Right ventricle myocardium inferior (tissue), 1 donor: ENCODE measurements around the gene TPM2. TPM values are rescaled to one million over a fixed set of nuclear protein-coding genes. Genes with fewer than 3 reads are reported as not detected.

ENCODE experiments used
- ATAC-seq: fragments of 200-7000 bp; cut with Tn5 transposase; one replicate; pipeline ENCODE4 v1.9.1; 2020; ENCODE audit warnings: mild to moderate bottlenecking, moderate library complexity
- DNase-seq: peaks from one replicate; pipeline ENCODE4 v3.0.0; 2021; ENCODE audit errors: missing footprints
- intact Hi-C: fragments of 100-400 bp; cut with DNase I; formaldehyde crosslinking; loops from one replicate; pipeline ENCODE4 v1.11.0; 2022
- total RNA-seq: library from RNA; stranded (reverse); fragmentation: NEBNext Ultra II Directional; extraction: Animal tissue kit (Norgen Biotek cat#: 25700); gene quantifications from one replicate; pipeline ENCODE4 v1.2.1, GENCODE V29; 2021
- donor health status: DM: no; HTN: yes; CAD: no; lungs with severe emphysema.

TPM2 gene
- total RNA-seq, 1 donor from 2014 or later: 1,163 TPM

GRCh38 chr9:35703906-35704672 is 14.4 kb upstream of the TPM2 start:
- intact Hi-C loops: no loop called here
- ATAC-seq (peak; percentile 65), DNase-seq (no peak)

- intact Hi-C loops: no loop called here
- DNase-seq: no peak
- ATAC-seq: no peak
Measured at GRCh38 chr9:35702696-35703095, 13.0 kb upstream of the TPM2 start.

- no peak for DNase-seq
- intact Hi-C loops: no loop called here
- peak; percentile 62 for ATAC-seq
Measured at GRCh38 chr9:35700942-35701341, 11.2 kb upstream of the TPM2 start.

- ATAC-seq (no peak), DNase-seq (no peak)
- intact Hi-C loops: no loop called here
Measured at GRCh38 chr9:35700031-35700430, 10.3 kb upstream of the TPM2 start.

GRCh38 chr9:35698231-35698630 is 8.5 kb upstream of the TPM2 start:
- ATAC-seq (no peak), DNase-seq (no peak)
- intact Hi-C loops: no loop called here

- ATAC-seq (no peak), DNase-seq (no peak)
- intact Hi-C loops: no loop called here
Measured at GRCh38 chr9:35697486-35697885, 7.8 kb upstream of the TPM2 start.

- no peak for DNase-seq
- intact Hi-C loops: no loop called here
Measured at GRCh38 chr9:35696520-35697215, 6.9 kb upstream of the TPM2 start.

GRCh38 chr9:35695943-35696401 is 6.2 kb upstream of the TPM2 start:
- DNase-seq (no peak), ATAC-seq (no peak)
- intact Hi-C loops: no loop called here

More at GRCh38 chr9:35696520-35697215, 6.9 kb upstream of the TPM2 start:
- ATAC-seq: peak; percentile 69

GRCh38 chr9:35691757-35692301 is 2.1 kb upstream of the TPM2 start:
- DNase-seq (no peak), ATAC-seq (no peak)
- intact Hi-C loops: loop anchor here (2.0 to 5.0 kb wide), 2 partner anchors 31 to 35 kb away; no protein-coding TSS in a partner anchor

- ATAC-seq (peak; percentile 2), DNase-seq (no peak)
- intact Hi-C loops: loop anchor here (2.0 to 5.0 kb wide), 2 partner anchors 30 to 36 kb away; no protein-coding TSS in a partner anchor
Measured at GRCh38 chr9:35691334-35691650, 1.6 kb upstream of the TPM2 start.

GRCh38 chr9:35690614-35691333 is 1.0 kb upstream of the TPM2 start:
- intact Hi-C loops: loop anchor here (2.0 to 5.0 kb wide), 2 partner anchors 30 to 37 kb away; no protein-coding TSS in a partner anchor
- ATAC-seq (peak; percentile 69), DNase-seq (peak; percentile 87)

GRCh38 chr9:35690294-35690613 is 529 bp upstream of the TPM2 start:
- ATAC-seq (no peak), DNase-seq (no peak)
- intact Hi-C loops: loop anchor here (2.0 to 5.0 kb wide), 2 partner anchors 29 to 37 kb away; no protein-coding TSS in a partner anchor

- intact Hi-C loops: no loop called here
- DNase-seq (no peak), ATAC-seq (no peak)
Measured at GRCh38 chr9:35688558-35689541, 875 bp downstream of the TPM2 start.

- no peak for DNase-seq
- intact Hi-C loops: no loop called here
- no peak for ATAC-seq
Measured at GRCh38 chr9:35687972-35688557, 1.7 kb downstream of the TPM2 start.

- ATAC-seq (no peak), DNase-seq (no peak)
- intact Hi-C loops: no loop called here
Measured at GRCh38 chr9:35687306-35687705, 2.4 kb downstream of the TPM2 start.

- ATAC-seq (peak; percentile 30), DNase-seq (no peak)
- intact Hi-C loops: no loop called here
Measured at GRCh38 chr9:35686222-35687203, 3.2 kb downstream of the TPM2 start.

- no peak for DNase-seq
- no peak for ATAC-seq
- intact Hi-C loops: no loop called here
Measured at GRCh38 chr9:35685506-35685905, 4.2 kb downstream of the TPM2 start.
